GM18868 (cell line): ENCODE data around the gene ZNF565.
"Not testable (repeated sequence)": the region's sequence is repeated elsewhere in the genome, so short reads cannot be mapped to it uniquely, and the experiment has no call there.

Source experiments
- ATAC-seq: cut with Tn5 transposase; IDR thresholded peaks from one replicate; pipeline ENCODE4 v1.9.1; 2021; ENCODE audit warnings: mild to moderate bottlenecking, moderate library complexity; ENCODE audit not compliant: unreplicated experiment

ZNF565 gene

GRCh38 chr19:36152019-36152351 is 62.5 kb downstream of the ZNF565 start:
- no peak for ATAC-seq

GRCh38 chr19:36151144-36152018 is 63.1 kb downstream of the ZNF565 start:
- no peak for ATAC-seq

GRCh38 chr19:36150586-36150985 is 63.9 kb downstream of the ZNF565 start:
- ATAC-seq: no peak

- ATAC-seq: no peak
These were observed 64.6 kb downstream of the ZNF565 start for GRCh38 chr19:36149673-36150406.

GRCh38 chr19:36144624-36145023 is 69.8 kb downstream of the ZNF565 start:
- ATAC-seq: no peak

- no peak for ATAC-seq
These were observed 72.0 kb downstream of the ZNF565 start for GRCh38 chr19:36142496-36142895.

- no peak for ATAC-seq
These were observed 72.4 kb downstream of the ZNF565 start for GRCh38 chr19:36142046-36142445.

GRCh38 chr19:36141039-36141927 is 73.2 kb downstream of the ZNF565 start:
- peak; percentile 62 for ATAC-seq

GRCh38 chr19:36140304-36141038 is 74.0 kb downstream of the ZNF565 start:
- ATAC-seq: peak; percentile 4

- ATAC-seq: peak; percentile 82
These were observed 74.8 kb downstream of the ZNF565 start, which contains the start of gene CAPNS1 for GRCh38 chr19:36139473-36140303. Gene CAPNS1, plus strand, starts transcription at chr19:36140066. Its CDS starts 946 bp downstream, at chr19:36141012.

GRCh38 chr19:36139120-36139472 is 75.4 kb downstream of the ZNF565 start:
- no peak for ATAC-seq

- ATAC-seq: no peak
These were observed 77.3 kb downstream of the ZNF565 start for GRCh38 chr19:36136964-36137686.

- not testable (repeated sequence) for ATAC-seq
These were observed 79.6 kb downstream of the ZNF565 start for GRCh38 chr19:36134867-36135266.
